SU-DHL-6 (cell line): Measurements from ENCODE around the gene HOXC4.

Source experiments
- H2AFZ ChIP-seq: fragments of 200-600 bp; sonication (generic); 2 replicates; pipeline ENCODE4 v1.6.1; 2014; ENCODE audit warnings: low read depth, mild to moderate bottlenecking, moderate library complexity, mixed read lengths, antibody characterized with exemption, low read length; ENCODE audit not compliant: severe bottlenecking
- H3F3A ChIP-seq: fragments of 200-600 bp; shearing (Covaris generic); 2 replicates; pipeline ENCODE4 v1.6.0; 2016; ENCODE audit warnings: antibody characterized with exemption, mild to moderate bottlenecking; ENCODE audit not compliant: insufficient read depth
- H3K27ac ChIP-seq: fragments of 200-600 bp; sonication (generic); 2 replicates; pipeline ENCODE4 v1.5.1; 2016; ENCODE audit warnings: low read depth, mild to moderate bottlenecking, low read length, moderate library complexity, mixed read lengths
- H3K27me3 ChIP-seq: fragments of 200-600 bp; sonication (generic), shearing (Covaris generic); 2 replicates; pipeline ENCODE4 v1.6.0; 2014; ENCODE audit warnings: mild to moderate bottlenecking, low read length
- H3K36me3 ChIP-seq: fragments of 200-600 bp; sonication (generic); 2 replicates; pipeline ENCODE4 v1.6.1; 2014; ENCODE audit warnings: mild to moderate bottlenecking, low read length, mixed read lengths
- H3K4me2 ChIP-seq: fragments of 300-600, 200-600 bp; shearing (Covaris generic), sonication (generic); 2 replicates; pipeline ENCODE4 v1.6.0; 2014; ENCODE audit warnings: low read length, low read depth, mild to moderate bottlenecking; ENCODE audit not compliant: poor library complexity, severe bottlenecking
- H3K4me3 ChIP-seq: fragments of 200-600 bp; sonication (generic); 2 replicates; pipeline ENCODE4 v1.5.1; 2014; ENCODE audit warnings: antibody characterized with exemption, low read length, mild to moderate bottlenecking, mixed read lengths; ENCODE audit not compliant: insufficient read depth, poor library complexity, severe bottlenecking
- H3K79me2 ChIP-seq: fragments of 200-600 bp; sonication (generic); 2 replicates; pipeline ENCODE4 v1.6.1; 2014; ENCODE audit warnings: mild to moderate bottlenecking, low read length, moderate library complexity; ENCODE audit not compliant: insufficient read depth
- H3K9ac ChIP-seq: fragments of 200-600 bp; sonication (generic); 2 replicates; pipeline ENCODE4 v1.7.0; 2014; ENCODE audit warnings: mild to moderate bottlenecking, low read length
- H3K9me2 ChIP-seq: fragments of 200-600 bp; sonication (generic); replicated peaks from 2 replicates; pipeline ENCODE4 v1.6.1; 2014; ENCODE audit warnings: low read length; ENCODE audit not compliant: insufficient read depth
- H3K9me3 ChIP-seq: fragments of 200-600 bp; sonication (generic); 2 replicates; pipeline ENCODE4 v1.6.1; 2014; ENCODE audit warnings: low read length, mixed read lengths; ENCODE audit not compliant: insufficient read depth
- H4K20me1 ChIP-seq: fragments of 200-600 bp; sonication (generic); 2 replicates; pipeline ENCODE4 v1.6.1; 2014; ENCODE audit warnings: low read depth, mild to moderate bottlenecking, antibody characterized with exemption, low read length, moderate library complexity, mixed read lengths
- EZH2phosphoT487 ChIP-seq: fragments of 200-600 bp; sonication (generic), shearing (Covaris generic); conservative IDR thresholded peaks from 2 replicates; pipeline ENCODE4 v1.6.1; 2018; ENCODE audit warnings: mild to moderate bottlenecking, antibody characterized with exemption, low read length, moderate library complexity, mixed read lengths
- TF ChIP-seq, protein P1 (sequence below): fragments of 200-600 bp; sonication (generic); IDR thresholded peaks from one replicate; pipeline ENCODE4 v1.5.1; 2017; ENCODE audit warnings: antibody characterized with exemption, mild to moderate bottlenecking, low read length, moderate library complexity; ENCODE audit not compliant: insufficient read depth, poor library complexity, severe bottlenecking

Gene HOXC4

GRCh38 chr12:54006559-54007220, 46.9 kb upstream of the HOXC4 start:
- H3K9me3 ChIP-seq, result no peaks in the 10 kb centered on the region
- H3K9ac ChIP-seq, result peak overlapping the region; percentile 49; the same call in 1 of the 2 replicates
- no peak overlapping the region for H3K27ac ChIP-seq
- peak overlapping the region; percentile 92 for H2AFZ ChIP-seq
- H3K36me3 ChIP-seq, result no peaks in the 10 kb centered on the region
- H3K27me3 ChIP-seq, result no peaks in the 10 kb centered on the region
- no peaks in the 10 kb centered on the region for H3F3A ChIP-seq
- no peaks in the 10 kb centered on the region for H3K9me2 ChIP-seq
- TF ChIP-seq EZH2phosphoT487, result no peak
- TF ChIP-seq, protein P1, sequence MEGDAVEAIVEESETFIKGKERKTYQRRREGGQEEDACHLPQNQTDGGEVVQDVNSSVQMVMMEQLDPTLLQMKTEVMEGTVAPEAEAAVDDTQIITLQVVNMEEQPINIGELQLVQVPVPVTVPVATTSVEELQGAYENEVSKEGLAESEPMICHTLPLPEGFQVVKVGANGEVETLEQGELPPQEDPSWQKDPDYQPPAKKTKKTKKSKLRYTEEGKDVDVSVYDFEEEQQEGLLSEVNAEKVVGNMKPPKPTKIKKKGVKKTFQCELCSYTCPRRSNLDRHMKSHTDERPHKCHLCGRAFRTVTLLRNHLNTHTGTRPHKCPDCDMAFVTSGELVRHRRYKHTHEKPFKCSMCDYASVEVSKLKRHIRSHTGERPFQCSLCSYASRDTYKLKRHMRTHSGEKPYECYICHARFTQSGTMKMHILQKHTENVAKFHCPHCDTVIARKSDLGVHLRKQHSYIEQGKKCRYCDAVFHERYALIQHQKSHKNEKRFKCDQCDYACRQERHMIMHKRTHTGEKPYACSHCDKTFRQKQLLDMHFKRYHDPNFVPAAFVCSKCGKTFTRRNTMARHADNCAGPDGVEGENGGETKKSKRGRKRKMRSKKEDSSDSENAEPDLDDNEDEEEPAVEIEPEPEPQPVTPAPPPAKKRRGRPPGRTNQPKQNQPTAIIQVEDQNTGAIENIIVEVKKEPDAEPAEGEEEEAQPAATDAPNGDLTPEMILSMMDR, result no peak
- peak overlapping the region; percentile 62 for H3K4me2 ChIP-seq
- H4K20me1 ChIP-seq, result no peaks in the 10 kb centered on the region
- no peak overlapping the region for H3K4me3 ChIP-seq
- no peaks in the 10 kb centered on the region for H3K79me2 ChIP-seq

DNA sequence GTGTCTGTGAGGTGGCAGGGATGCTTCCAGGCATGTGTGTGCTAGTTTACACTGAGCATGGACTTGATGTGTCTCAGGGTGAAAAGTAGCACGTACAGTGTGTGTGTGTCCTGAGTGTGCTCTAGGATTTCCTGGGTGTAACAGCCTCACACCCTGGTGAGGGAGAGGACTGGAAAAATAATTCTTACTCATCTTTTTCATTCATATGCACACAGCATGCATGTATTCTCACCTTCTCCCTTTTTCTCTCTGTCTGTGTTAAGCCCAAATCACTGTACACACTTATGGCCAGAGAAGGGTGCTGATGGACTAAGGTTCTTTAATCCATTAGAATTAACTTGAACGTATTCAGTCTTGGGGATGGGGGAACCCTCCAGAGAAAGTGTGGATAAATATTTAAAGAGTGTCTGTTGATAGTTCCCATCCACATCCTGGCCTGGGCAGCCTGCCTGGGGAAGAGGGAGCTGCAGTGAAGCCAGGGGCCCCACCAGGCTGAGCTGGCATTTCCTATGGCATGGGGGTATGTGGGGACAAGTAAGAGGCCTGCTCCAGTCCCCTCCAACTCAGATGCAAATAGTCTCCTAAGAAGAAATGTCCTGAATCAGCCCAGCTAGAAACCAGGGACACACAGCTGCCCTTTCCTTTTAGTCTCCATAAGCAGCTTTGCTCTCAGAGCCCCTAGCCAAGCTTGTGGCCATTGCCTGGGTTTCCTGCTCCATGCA, 45.9 kb upstream of the HOXC4 start:
- no peaks in the 10 kb centered on the region for H3K9me3 ChIP-seq
- peaks cover 4% of the 10 kb centered on the region; the same call in 1 of the 2 replicates for H3F3A ChIP-seq
- H3K4me2 ChIP-seq, result no peak overlapping the region
- H3K4me3 ChIP-seq, result no peak overlapping the region
- no peak overlapping the region for H3K9ac ChIP-seq
- H3K27me3 ChIP-seq, result 0 out of 2 replicates have a peak, but pooled peaks cover under 1% of the 10 kb centered on the region
- H3K9me2 ChIP-seq, result no peaks in the 10 kb centered on the region
- TF ChIP-seq, protein P1, result no peak
- TF ChIP-seq EZH2phosphoT487, result no peak
- no peak overlapping the region for H2AFZ ChIP-seq
- no peaks in the 10 kb centered on the region for H3K79me2 ChIP-seq
- no peaks in the 10 kb centered on the region for H3K36me3 ChIP-seq
- H4K20me1 ChIP-seq, result no peaks in the 10 kb centered on the region
- H3K27ac ChIP-seq, result no peak overlapping the region

- no peak overlapping the region for H2AFZ ChIP-seq
These were observed 45.4 kb upstream of the HOXC4 start for GRCh38 chr12:54008260-54008552.

More at GRCh38 chr12:54008260-54008552, 45.4 kb upstream of the HOXC4 start:
- Histone ChIP-seq H3K36me3 (no peaks in the 10 kb centered on the region), H3K4me2 (no peak overlapping the region), H3F3A (peaks cover 4% of the 10 kb centered on the region; the same call in 1 of the 2 replicates), H3K79me2 (no peaks in the 10 kb centered on the region), H3K27me3 (0 out of 2 replicates have a peak, but pooled peaks cover 6% of the 10 kb centered on the region), H3K9ac (no peak overlapping the region), H4K20me1 (no peaks in the 10 kb centered on the region), H3K4me3 (no peak overlapping the region), H3K27ac (no peak overlapping the region), H3K9me3 (no peaks in the 10 kb centered on the region), H3K9me2 (no peaks in the 10 kb centered on the region)
- no peak for TF ChIP-seq EZH2phosphoT487
- TF ChIP-seq, protein P1, result no peak
